Neural progenitor cell (in vitro differentiated cells): ENCODE measurements around the gene HDAC3. TPM values are rescaled to one million over a fixed set of nuclear protein-coding genes. Genes with fewer than 3 reads are reported as not detected.

ENCODE experiments used
- DNase-seq: peaks from one replicate; pipeline ENCODE4 v3.0.0-alpha.2; 2016; ENCODE audit warnings: low spot score
- H2AFZ ChIP-seq: fragments of 200-600 bp; sonication (generic); replicated peaks from 2 replicates; pipeline ENCODE4 v1.6.1; 2016; ENCODE audit warnings: antibody characterized with exemption
- H3F3A ChIP-seq: fragments of 200-600 bp; sonication (generic); 2 replicates; pipeline ENCODE4 v1.6.1; 2016; ENCODE audit warnings: antibody characterized with exemption, low read depth
- H3K27ac ChIP-seq: fragments of 200-600 bp; sonication (generic); 2 replicates; pipeline ENCODE4 v1.5.1; 2016; ENCODE audit warnings: mild to moderate bottlenecking
- H3K27me3 ChIP-seq: fragments of 200-600 bp; sonication (generic); 2 replicates; pipeline ENCODE4 v1.6.1; 2016; ENCODE audit warnings: mild to moderate bottlenecking, moderate library complexity
- H3K36me3 ChIP-seq: fragments of 200-600 bp; sonication (generic); 2 replicates; pipeline ENCODE4 v1.5.1; 2016
- H3K4me1 ChIP-seq: fragments of 200-600 bp; sonication (generic); 2 replicates; pipeline ENCODE4 v1.6.1; 2016; ENCODE audit warnings: mixed run types
- H3K4me2 ChIP-seq: fragments of 200-600 bp; sonication (generic); 2 replicates; pipeline ENCODE4 v1.6.1; 2016
- H3K4me3 ChIP-seq: fragments of 200-600 bp; sonication (generic); 2 replicates; pipeline ENCODE4 v1.5.1; 2016
- H3K79me2 ChIP-seq: fragments of 200-600 bp; sonication (generic); 2 replicates; pipeline ENCODE4 v1.6.1; 2016; ENCODE audit warnings: low read depth
- H3K9ac ChIP-seq: fragments of 200-600 bp; sonication (generic); 2 replicates; pipeline ENCODE4 v1.6.1; 2016
- H3K9me3 ChIP-seq: fragments of 200-600 bp; sonication (generic); 2 replicates; pipeline ENCODE4 v1.5.1; 2016; ENCODE audit warnings: low read depth
- H4K20me1 ChIP-seq: fragments of 200-600 bp; sonication (generic); 2 replicates; pipeline ENCODE4 v1.6.1; 2016; ENCODE audit warnings: low read depth
- H3K27ac Mint-ChIP-seq: 3 replicates; pipeline ENCODE4 v1.8.0; 2021; ENCODE audit warnings: mixed read lengths
- H3K27me3 Mint-ChIP-seq: 2 replicates; pipeline ENCODE4 v1.8.0; 2022; ENCODE audit warnings: low read depth, mild to moderate bottlenecking, inconsistent platforms, moderate library complexity, mixed read lengths; ENCODE audit not compliant: insufficient read depth
- H3K36me3 Mint-ChIP-seq: 3 replicates; pipeline ENCODE4 v1.8.0; 2021; ENCODE audit warnings: mixed read lengths
- H3K4me1 Mint-ChIP-seq: 3 replicates; pipeline ENCODE4 v1.8.0; 2021; ENCODE audit warnings: mixed read lengths
- H3K4me3 Mint-ChIP-seq: 3 replicates; pipeline ENCODE4 v1.8.0; 2021; ENCODE audit warnings: mild to moderate bottlenecking, moderate library complexity, mixed read lengths
- H3K9me3 Mint-ChIP-seq: 3 replicates; pipeline ENCODE4 v1.8.0; 2020; ENCODE audit warnings: mixed read lengths
- CTCF ChIP-seq: fragments of 200-600 bp; sonication (generic); IDR thresholded peaks from 2 replicates; pipeline ENCODE4 v1.5.1; 2017; ENCODE audit warnings: antibody characterized with exemption, mild to moderate bottlenecking
- EZH2 ChIP-seq: fragments of 200-600 bp; sonication (generic); IDR thresholded peaks from 2 replicates; pipeline ENCODE4 v1.6.1; 2017; ENCODE audit warnings: antibody characterized with exemption, mild to moderate bottlenecking, moderate library complexity
- EZH2phosphoT487 ChIP-seq: fragments of 200-600 bp; sonication (generic); IDR thresholded peaks from 2 replicates; pipeline ENCODE4 v1.6.1; 2017; ENCODE audit warnings: antibody characterized with exemption
- total RNA-seq: library from RNA; depleted of rRNA; stranded (reverse); fragments of >200 nt; gene quantifications from 2 replicates; pipeline ENCODE4 v1.2.3, GENCODE V29; 2015; ENCODE audit warnings: low replicate concordance

The HDAC3 gene
- total RNA-seq, 1 donor from 2014 or later: 57.3 TPM

DNA sequence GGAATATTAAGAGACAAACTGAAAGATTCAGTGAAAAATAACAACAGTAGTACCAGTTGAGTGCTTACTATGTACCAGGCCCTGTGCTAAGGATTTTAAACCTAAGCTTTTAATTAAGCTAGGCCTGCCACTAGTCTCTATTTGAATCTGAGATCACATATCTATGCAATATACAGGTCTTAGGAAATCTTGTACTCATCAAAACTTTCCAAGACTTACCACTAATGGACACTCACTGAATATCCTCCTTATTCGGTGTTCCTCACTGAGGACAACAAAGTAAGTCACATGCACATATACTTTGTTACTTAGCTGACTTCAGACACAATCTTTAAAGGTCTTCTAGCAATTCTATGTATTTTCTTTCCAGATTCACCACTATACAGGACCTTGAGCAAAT is 50.4 kb downstream of the HDAC3 start:
- no peak for DNase-seq
- TF ChIP-seq CTCF (no peak), EZH2 (no peak)
- peaks cover 24% of the 10 kb centered on the region for H3K79me2 ChIP-seq
- H3K9me3 Mint-ChIP-seq: no peaks in the 10 kb centered on the region
- H3K27me3 ChIP-seq: no peaks in the 10 kb centered on the region
- H3K27me3 Mint-ChIP-seq: no peaks in the 10 kb centered on the region
- no peaks in the 10 kb centered on the region for H3F3A ChIP-seq
- H3K27ac Mint-ChIP-seq: no peak overlapping the region
- no peak overlapping the region for H2AFZ ChIP-seq
- H3K9me3 ChIP-seq: no peaks in the 10 kb centered on the region
- peaks cover 27% of the 10 kb centered on the region for H3K36me3 Mint-ChIP-seq
- no peaks in the 10 kb centered on the region for H3K4me1 ChIP-seq
- H4K20me1 ChIP-seq: no peaks in the 10 kb centered on the region
- H3K4me3 ChIP-seq: no peak overlapping the region
- H3K4me2 ChIP-seq: no peak overlapping the region
- H3K27ac ChIP-seq: no peak overlapping the region
- H3K36me3 ChIP-seq: peaks cover 21% of the 10 kb centered on the region
- no peak overlapping the region for H3K9ac ChIP-seq
- H3K4me3 Mint-ChIP-seq: no peak overlapping the region
- H3K4me1 Mint-ChIP-seq: no peaks in the 10 kb centered on the region

GRCh38 chr5:141585594-141585993 is 51.1 kb downstream of the HDAC3 start:
- Histone ChIP-seq H3K4me3 (no peak overlapping the region), H3K4me1 (no peaks in the 10 kb centered on the region), H4K20me1 (no peaks in the 10 kb centered on the region), H3K79me2 (peaks cover 17% of the 10 kb centered on the region), H3K9me3 (no peaks in the 10 kb centered on the region), H3K4me2 (no peak overlapping the region), H3K36me3 (peaks cover 21% of the 10 kb centered on the region), H3K27ac (no peak overlapping the region), H3F3A (no peaks in the 10 kb centered on the region), H3K9ac (no peak overlapping the region), H2AFZ (no peak overlapping the region), H3K27me3 (no peaks in the 10 kb centered on the region)
- Mint-ChIP-seq H3K4me3 (no peak overlapping the region), H3K27me3 (no peaks in the 10 kb centered on the region), H3K4me1 (no peaks in the 10 kb centered on the region), H3K27ac (no peak overlapping the region), H3K9me3 (no peaks in the 10 kb centered on the region), H3K36me3 (peaks cover 29% of the 10 kb centered on the region)
- TF ChIP-seq EZH2 (no peak), CTCF (no peak), EZH2phosphoT487 (no peak)
- DNase-seq: no peak

DNA sequence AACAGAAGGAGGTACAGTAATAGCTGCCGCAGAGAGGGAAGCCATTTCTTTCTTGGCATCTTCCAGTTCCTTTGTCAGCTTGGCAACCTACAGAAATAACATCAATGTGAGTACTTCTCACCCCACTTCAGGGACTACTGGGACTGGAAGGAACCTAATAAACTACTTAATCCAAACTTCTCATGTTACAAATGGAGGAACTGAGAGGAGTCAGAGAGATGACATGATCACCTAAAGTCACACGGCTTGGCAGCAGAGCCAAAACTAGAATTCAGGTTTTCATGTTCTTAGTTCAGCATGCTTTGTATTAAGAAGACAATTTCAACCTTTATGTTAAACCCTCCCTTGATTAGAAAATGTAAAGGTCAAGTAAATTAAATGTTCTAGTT is 62.5 kb downstream of the HDAC3 start:
- H3K9ac ChIP-seq: no peak overlapping the region
- no peak overlapping the region for H3K4me2 ChIP-seq
- no peak overlapping the region for H3K4me3 ChIP-seq
- H3F3A ChIP-seq: peaks cover 2% of the 10 kb centered on the region
- no peak for TF ChIP-seq EZH2
- TF ChIP-seq EZH2phosphoT487: no peak
- TF ChIP-seq CTCF: no peak
- no peak overlapping the region for H2AFZ ChIP-seq
- H4K20me1 ChIP-seq: no peaks in the 10 kb centered on the region
- H3K4me1 ChIP-seq: no peaks in the 10 kb centered on the region
- H3K4me1 Mint-ChIP-seq: no peaks in the 10 kb centered on the region
- no peak overlapping the region for H3K4me3 Mint-ChIP-seq
- H3K9me3 ChIP-seq: no peaks in the 10 kb centered on the region
- DNase-seq: no peak
- H3K36me3 Mint-ChIP-seq: peaks cover 29% of the 10 kb centered on the region
- no peak overlapping the region for H3K27ac ChIP-seq
- H3K36me3 ChIP-seq: peaks cover 8% of the 10 kb centered on the region
- no peaks in the 10 kb centered on the region for H3K9me3 Mint-ChIP-seq
- no peak overlapping the region for H3K27ac Mint-ChIP-seq
- H3K27me3 ChIP-seq: no peaks in the 10 kb centered on the region
- no peaks in the 10 kb centered on the region for H3K27me3 Mint-ChIP-seq
- H3K79me2 ChIP-seq: no peaks in the 10 kb centered on the region
